Urinary bladder (tissue), 4 donors: Measurements from ENCODE around the gene RPL6. TPM values are rescaled to one million over a fixed set of nuclear protein-coding genes. Genes with fewer than 3 reads are reported as not detected.
"Not testable (repeated sequence)": the region's sequence is repeated elsewhere in the genome, so short reads cannot be mapped to it uniquely, and the experiment has no call there.

ENCODE experiments used
- DNase-seq: peaks from one replicate; pipeline ENCODE4 v3.0.0-alpha.2; 2015; ENCODE audit errors: extremely low spot score
- H3K27ac ChIP-seq: one replicate; pipeline ENCODE4 v1.5.1; 2013; ENCODE audit warnings: low read depth, mild to moderate bottlenecking, moderate library complexity
- H3K36me3 ChIP-seq: one replicate; pipeline ENCODE4 v1.6.1; 2013; ENCODE audit warnings: mild to moderate bottlenecking, moderate library complexity; ENCODE audit not compliant: insufficient read depth
- H3K4me1 ChIP-seq: one replicate; pipeline ENCODE4 v1.6.1; 2013; ENCODE audit warnings: mild to moderate bottlenecking, moderate library complexity; ENCODE audit not compliant: insufficient read depth
- H3K4me3 ChIP-seq: one replicate; pipeline ENCODE4 v1.5.1; 2013; ENCODE audit warnings: low read depth, low read length
- WGBS: extraction: QIAGEN DNeasy Blood & Tissue Kit; methylation state at CpG from one replicate; pipeline ENCODE4 v1.1.7; 2013; 5-methylcytosine and 5-hydroxymethylcytosine counted together
- polyA plus RNA-seq: library from polyadenylated mRNA; stranded (reverse); fragments of 200-250 nt; gene quantifications from one replicate; pipeline ENCODE4 v1.2.3, GENCODE V29; 2013
- total RNA-seq: library from RNA; depleted of rRNA; stranded (reverse); fragments of >200 nt; gene quantifications from one replicate; pipeline ENCODE4 v1.2.3, GENCODE V29; 2014
- donor health status: healthy with polysubstance abuse.
- donor health status: healthy.

RPL6 gene
- total and polyA plus RNA-seq, 2 donors: 1,317 to 1,643 TPM

DNA sequence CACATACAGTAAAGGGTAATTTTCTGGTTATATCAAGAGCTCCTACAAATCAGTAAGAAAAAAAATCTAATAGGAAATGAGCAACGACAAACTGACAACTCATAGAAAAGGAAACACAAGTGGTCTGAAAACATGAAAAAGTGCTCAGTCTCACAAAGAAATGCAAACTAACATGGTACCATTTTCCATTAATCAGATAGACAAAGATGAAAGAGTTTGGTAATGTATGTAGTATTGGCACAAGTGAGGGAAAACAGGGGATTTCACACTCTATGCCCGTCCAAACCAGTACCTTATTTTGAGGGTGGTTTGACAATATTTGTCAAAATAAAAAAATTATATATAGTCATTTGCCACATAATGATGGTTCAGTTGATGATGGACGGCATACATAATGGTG lies 22.6 kb upstream of the RPL6 start:
- no peaks in the 10 kb centered on the region for H3K4me1 ChIP-seq
- no peak overlapping the region for H3K27ac ChIP-seq
- no peaks in the 10 kb centered on the region for H3K36me3 ChIP-seq
- H3K4me3 ChIP-seq: no peak overlapping the region
- no peak for DNase-seq
- WGBS: 88% methylated on average over 3 of the region's 3 CpGs

DNA sequence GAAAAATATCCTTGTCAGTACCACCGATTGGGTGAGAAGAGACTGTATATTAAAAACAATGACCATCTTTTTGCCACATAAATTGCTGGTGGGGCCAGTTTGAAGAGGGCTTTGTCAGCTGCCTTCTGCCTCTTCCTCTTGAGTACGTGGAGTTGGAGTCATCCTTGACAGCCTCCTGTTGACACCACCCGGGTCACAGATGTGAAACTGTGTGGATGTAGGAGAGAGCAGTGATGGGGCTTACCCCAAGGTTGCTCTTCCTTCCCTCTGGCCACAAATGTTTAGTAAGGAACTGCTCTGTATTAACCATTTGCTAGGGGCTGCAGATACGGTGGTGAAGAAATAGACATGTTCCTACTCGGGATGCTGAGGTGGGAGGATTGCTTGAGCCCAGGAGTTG lies 21.5 kb upstream of the RPL6 start:
- H3K27ac ChIP-seq: no peak overlapping the region
- DNase-seq: no peak
- no peak overlapping the region for H3K4me3 ChIP-seq
- no peaks in the 10 kb centered on the region for H3K36me3 ChIP-seq
- H3K4me1 ChIP-seq: no peaks in the 10 kb centered on the region
- WGBS: 80% methylated on average over 5 of the region's 5 CpGs

DNA sequence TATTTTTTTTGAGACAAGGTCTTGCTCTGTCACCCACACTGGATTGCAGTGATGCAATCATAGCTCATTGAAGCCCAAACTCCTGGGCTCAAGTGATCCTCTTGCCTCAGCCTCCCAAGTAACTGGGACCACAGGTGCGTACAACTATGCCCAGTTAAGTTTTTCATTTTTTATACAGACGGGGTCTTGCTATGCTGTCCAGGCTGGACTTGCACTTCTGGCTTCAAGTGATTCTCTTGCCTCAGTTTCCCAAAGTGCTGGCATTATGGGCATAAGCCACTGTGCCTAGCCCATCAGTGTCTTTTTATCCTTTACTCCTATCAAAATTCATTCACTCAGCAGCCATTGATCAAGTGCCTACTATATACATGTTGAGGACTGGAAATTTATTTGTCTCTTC lies 18.4 kb upstream of the RPL6 start:
- no peak overlapping the region for H3K4me3 ChIP-seq
- peaks cover 2% of the 10 kb centered on the region for H3K4me1 ChIP-seq
- 97% methylated on average over 2 of the region's 2 CpGs for WGBS

DNA sequence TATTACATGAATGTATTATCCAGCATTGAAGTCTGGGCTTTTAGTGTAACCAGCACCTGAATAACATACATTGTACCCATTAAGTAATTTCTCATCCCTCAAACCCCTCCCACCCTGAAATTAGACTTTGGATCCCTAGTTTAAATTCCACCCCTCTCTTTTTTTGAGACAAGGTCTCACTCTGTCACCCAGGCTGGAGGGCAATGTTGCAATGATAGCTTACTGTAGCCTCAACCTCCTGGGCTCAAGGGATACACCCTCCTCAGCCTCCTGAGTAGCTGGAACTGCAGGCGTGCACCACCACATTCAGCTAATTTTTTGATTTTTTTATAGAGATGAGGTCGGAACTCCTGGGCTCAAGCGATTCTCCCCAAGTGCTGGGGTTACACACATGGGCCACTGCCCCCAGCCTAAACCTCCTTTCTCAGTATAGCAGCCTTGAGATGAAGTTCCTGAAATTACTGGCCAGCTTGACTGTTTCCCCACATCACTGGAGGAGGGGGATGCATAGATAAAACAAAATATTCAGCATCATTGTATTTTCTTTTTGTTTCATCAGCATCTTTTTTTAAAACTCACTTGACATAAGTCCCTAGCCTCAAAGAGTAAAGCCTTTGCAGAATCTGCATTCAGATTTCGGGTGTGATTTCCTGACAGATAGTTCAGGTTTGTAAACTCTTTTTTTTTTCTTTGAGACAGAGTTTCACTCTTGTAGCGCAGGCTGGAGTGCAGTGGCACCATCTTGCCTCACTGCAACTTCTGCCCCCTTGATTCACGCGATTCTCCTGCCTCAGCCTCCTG lies 16.4 kb upstream of the RPL6 start:
- Histone ChIP-seq H3K36me3 (no peaks in the 10 kb centered on the region), H3K4me3 (no peak overlapping the region), H3K4me1 (peaks cover 2% of the 10 kb centered on the region), H3K27ac (no peak overlapping the region)
- WGBS: 95% methylated on average over 7 of the region's 7 CpGs
- DNase-seq: no peak

More for the DNA sequence above, 18.4 kb upstream of the RPL6 start:
- DNase-seq: no peak
- Histone ChIP-seq H3K27ac (no peak overlapping the region), H3K36me3 (no peaks in the 10 kb centered on the region)

DNA sequence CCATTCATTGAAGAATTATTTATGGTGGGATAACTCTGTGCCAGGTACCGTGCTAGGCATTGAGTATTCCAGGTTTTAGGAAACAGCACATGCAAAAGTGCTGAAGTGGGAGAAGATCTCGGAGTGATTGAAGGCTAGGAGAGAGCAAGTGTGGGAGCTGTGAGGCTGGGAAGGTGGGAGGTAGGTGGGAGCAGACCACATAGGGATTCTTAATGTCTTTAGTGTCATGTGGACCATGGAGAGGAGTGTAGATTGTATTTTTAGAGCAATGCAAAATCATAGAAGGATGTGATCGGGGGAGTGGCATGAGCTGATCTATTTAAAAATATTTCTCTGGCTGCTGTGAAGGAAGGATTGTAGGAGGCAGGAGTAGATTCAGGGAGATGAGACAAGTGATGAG lies 14.7 kb upstream of the RPL6 start:
- no peak overlapping the region for H3K4me3 ChIP-seq
- no peak overlapping the region for H3K27ac ChIP-seq
- 87% methylated on average over 3 of the region's 3 CpGs for WGBS
- no peak for DNase-seq
- peaks cover 2% of the 10 kb centered on the region for H3K4me1 ChIP-seq
- H3K36me3 ChIP-seq: no peaks in the 10 kb centered on the region

DNA sequence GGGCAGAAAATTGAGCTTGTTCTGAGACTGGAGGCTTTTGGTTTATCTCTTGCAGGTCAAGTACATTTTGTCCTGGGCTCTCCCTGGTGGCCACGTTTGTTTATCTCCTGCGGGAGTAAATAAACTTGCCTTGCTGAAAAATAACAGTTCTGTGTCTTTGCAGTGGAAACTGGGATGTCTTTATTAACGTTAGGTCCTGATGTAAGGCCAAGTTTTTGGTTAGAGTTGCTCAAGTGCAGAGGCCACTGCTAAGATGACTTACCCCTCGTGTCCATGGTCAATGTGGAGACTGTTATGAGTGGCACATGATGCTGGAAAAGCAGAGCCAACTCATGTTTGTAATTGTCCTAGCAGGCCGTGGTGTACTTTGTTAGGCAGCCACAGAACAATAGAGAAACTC lies 13.1 kb upstream of the RPL6 start:
- WGBS: 46% methylated on average over 5 of the region's 5 CpGs
- Histone ChIP-seq H3K36me3 (no peaks in the 10 kb centered on the region), H3K4me3 (no peak overlapping the region), H3K27ac (peak overlapping the region; percentile 74), H3K4me1 (peaks cover 4% of the 10 kb centered on the region)
- no peak for DNase-seq

DNA sequence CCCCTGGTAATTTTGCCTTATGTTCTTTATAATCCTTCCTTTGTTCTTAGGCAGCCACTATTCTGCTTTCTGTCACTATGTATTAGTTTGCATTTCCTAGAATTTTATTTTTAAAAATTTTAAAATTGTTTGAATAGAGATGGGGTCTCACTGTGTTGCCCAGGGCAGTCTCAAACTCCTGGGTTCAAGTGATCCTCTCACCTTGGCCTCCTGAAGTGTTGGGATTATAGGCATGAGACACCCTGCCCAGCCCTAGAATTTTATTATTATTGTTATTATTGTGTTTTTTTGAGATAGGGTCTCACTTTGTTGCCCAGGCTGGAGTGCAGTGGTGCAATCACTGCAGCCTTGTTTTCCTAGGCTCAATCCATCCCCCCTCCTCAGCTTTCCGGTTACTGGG lies 12.0 kb upstream of the RPL6 start:
- no peaks in the 10 kb centered on the region for H3K36me3 ChIP-seq
- DNase-seq: no peak
- H3K27ac ChIP-seq: no peak overlapping the region
- 95% methylated on average over 1 of the region's 1 CpG for WGBS
- H3K4me3 ChIP-seq: no peak overlapping the region
- peaks cover 4% of the 10 kb centered on the region for H3K4me1 ChIP-seq

DNA sequence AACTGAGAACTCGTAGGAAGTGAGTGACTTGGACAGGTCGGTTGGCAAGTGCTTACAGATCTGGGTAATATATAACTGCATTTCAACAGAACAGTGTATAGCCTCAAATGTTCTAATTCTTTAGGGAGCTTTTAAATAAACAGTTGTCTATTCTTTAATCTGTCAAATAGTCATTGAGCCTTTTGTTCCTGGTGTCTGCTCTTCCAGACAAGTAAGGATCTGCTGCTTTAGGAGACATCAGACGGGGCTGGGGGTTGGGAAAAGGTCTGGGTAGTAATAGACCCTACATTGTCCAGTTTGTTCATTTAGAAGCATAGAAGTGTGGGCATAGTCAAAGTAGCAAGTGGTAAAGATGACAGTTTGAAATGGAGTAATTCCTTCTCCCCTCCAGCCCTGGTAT lies 11.3 kb upstream of the RPL6 start:
- no peak for DNase-seq
- H3K4me3 ChIP-seq: no peak overlapping the region
- H3K4me1 ChIP-seq: peaks cover 4% of the 10 kb centered on the region
- H3K36me3 ChIP-seq: no peaks in the 10 kb centered on the region
- peak overlapping the region; percentile 54 for H3K27ac ChIP-seq
- WGBS: 79% methylated on average over 3 of the region's 3 CpGs

DNA sequence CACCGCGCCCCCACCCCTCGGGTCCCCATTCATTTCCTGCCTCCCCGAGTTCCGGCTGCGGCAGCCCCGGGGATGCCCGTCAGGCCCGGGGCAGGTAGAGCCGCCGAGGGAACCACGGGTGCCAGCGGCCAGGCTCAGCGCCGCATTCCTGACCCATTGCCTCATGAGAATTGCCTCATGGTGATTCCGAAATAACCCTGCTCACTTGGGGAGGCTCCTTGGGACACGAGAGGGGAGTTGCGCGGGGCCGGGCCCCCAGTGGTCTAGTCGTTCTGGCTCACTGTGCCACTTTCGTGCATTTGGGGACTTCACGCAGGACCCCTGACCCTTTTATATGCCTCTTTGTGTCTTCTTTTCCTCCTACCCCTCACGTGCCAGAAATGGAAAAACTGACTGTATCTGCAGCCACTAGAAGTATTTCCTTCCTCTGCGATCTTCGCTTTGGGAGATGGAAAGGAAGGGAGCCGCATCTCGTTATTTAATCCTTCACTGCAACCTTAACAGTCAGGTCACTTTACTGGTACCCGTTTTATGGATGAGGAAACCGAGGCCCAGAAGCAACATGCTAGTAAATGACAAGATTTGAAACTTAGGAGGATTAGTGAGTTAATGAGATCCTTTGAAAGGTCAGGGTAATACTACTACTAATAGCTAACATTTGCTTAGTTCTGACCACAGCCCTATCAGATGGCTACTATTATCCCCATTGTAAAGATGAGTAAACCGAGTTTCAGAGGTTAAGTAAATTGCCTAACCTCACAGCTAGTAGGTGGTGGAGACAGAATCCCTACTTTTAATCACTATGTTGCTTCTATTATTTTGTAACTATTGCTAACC lies 10.1 kb upstream of the RPL6 start:
- no peak for DNase-seq
- Histone ChIP-seq H3K36me3 (no peaks in the 10 kb centered on the region), H3K4me1 (peaks cover 4% of the 10 kb centered on the region), H3K27ac (peak overlapping the region; percentile 99), H3K4me3 (peak overlapping the region; percentile 90)
- WGBS: 4% methylated on average over 31 of the region's 31 CpGs

DNA sequence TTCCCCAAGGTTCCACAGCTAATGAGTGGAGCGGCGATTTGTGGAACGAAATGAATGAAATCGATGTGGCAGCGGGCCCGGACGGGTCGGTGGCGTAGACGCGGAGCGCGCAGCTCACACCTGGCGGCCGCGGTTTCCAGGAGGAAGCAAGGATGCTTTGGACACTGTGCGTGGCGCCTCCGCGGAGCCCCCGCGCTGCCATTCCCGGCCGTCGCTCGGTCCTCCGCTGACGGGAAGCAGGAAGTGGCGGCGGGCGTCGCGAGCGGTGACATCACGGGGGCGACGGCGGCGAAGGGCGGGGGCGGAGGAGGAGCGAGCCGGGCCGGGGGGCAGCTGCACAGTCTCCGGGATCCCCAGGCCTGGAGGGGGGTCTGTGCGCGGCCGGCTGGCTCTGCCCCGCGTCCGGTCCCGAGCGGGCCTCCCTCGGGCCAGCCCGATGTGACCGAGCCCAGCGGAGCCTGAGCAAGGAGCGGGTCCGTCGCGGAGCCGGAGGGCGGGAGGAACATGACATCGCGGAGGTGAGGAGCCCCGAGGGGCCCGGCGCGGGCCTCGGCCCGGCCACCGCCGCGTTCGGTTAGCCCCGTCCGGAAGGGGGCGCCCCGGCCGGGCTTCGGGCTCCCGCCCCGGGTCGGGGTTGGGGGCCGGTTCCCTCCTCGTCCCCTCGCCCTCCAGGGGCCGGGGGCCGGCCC lies 9.3 kb upstream of the RPL6 start, which contains the start of gene PTPN11:
Gene PTPN11, plus strand, starts transcription at position 340 of the 689 bp plus-strand sequence. Its CDS starts 165 bp downstream, at position 505.
- WGBS: under 1% methylated on average over 89 of the region's 89 CpGs
- H3K4me1 ChIP-seq: peaks cover 2% of the 10 kb centered on the region
- peak within 1 kb of the TSS; percentile 99 for H3K27ac ChIP-seq
- DNase-seq: peak; percentile 47
- peak within 1 kb of the TSS; percentile 90 for H3K4me3 ChIP-seq
- no peaks in the 10 kb centered on the region for H3K36me3 ChIP-seq

DNA sequence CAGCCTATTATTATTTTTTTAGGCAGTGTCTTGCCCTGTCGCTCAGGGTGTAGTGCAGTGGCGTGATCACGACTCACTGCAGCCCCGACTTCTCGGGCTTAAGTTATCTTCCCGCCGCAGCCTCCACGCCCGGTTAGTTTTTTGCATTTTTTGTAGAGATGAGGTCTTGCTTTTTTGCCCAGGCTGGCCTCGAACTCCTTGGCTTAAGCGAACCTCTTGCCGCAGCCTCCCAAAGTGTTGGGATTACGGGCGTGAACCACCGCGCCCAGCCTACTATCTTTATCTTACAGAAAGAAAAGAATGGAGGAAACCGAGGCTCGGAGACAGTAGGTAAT lies 8.8 kb upstream of the RPL6 start:
- 2% methylated on average over 18 of the region's 18 CpGs for WGBS
- H3K36me3 ChIP-seq: no peaks in the 10 kb centered on the region
- peak overlapping the region; percentile 90 for H3K4me3 ChIP-seq
- no peak for DNase-seq
- peak overlapping the region; percentile 99 for H3K27ac ChIP-seq
- peaks cover 2% of the 10 kb centered on the region for H3K4me1 ChIP-seq

DNA sequence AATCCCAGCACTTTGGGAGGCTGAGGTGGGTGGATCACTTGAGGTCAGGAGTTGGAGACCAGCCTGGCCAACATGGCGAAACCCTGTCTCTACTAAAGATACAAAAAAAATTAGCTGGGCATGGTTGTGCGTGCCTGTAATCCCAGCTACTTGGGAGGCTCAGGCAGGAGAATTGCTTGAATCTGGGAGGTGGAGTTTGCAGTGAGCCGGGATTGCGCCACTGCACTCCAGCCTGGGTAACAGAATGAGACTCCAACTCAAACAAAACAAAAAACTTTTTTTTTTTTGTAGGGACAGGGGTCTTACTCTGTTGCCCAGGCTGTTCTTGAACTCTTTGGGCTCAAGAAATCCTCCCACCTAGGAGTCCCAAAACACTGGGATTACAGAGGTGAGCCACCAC lies 6.1 kb upstream of the RPL6 start:
- not testable (repeated sequence) for DNase-seq, H3K36me3 ChIP-seq, H3K27ac ChIP-seq, H3K4me3 ChIP-seq, H3K4me1 ChIP-seq
- WGBS: 88% methylated on average over 4 of the region's 4 CpGs

DNA sequence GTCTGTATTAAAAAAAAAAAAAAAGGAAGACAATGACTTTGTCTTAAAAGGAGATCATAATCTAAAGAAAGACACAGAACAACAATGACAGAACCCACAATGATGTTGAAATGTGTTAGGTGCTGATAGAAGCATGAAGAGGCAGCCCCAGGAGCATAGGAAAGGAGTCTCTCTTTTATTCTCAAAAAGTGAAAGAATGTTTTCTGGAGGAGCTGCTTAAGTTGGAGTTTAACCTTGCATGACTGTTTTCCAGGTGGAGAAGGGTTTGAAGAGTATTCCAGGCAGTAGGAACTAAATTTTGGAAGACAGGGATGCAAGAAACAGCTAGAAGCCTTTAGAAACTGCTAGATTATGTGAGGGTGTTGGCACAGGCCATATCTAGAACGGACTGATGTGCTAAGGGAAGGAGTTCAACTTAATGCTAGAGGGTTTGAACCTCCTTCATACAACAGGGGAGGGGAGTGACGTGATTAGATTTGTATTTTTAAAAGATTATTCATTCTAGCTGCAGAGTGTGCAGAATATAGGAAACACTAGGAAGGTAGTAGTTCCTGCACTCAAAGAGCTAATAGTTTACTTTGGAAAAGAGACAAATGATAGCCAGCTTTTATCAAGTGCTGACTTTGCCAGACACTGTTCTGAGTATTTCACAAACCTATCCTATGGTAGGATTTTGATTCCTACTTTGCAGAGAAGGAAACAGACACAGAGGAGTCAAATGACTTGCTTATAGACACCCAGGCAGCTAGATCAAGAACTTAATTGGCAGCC lies 4.6 kb upstream of the RPL6 start:
- no peak for DNase-seq
- Histone ChIP-seq H3K27ac (no peak overlapping the region), H3K4me3 (no peak overlapping the region), H3K36me3 (no peaks in the 10 kb centered on the region), H3K4me1 (peaks cover 2% of the 10 kb centered on the region)
- WGBS: 40% methylated on average over 2 of the region's 2 CpGs
